Tibial nerve (tissue), 4 donors: ENCODE results near the gene C1orf159.

Source experiments
- CTCF ChIP-seq, 5 experiments: fragments of 200-600 bp in 3 of 5; fragments of 450-650 bp in 2 of 5; sonication (generic) in 3 of 5; IDR thresholded peaks; one replicate each; pipeline ENCODE4 v1.5.1; 2016 to 2019; ENCODE audit warnings: antibody characterized with exemption in 5 of 5, mild to moderate bottlenecking in 3 of 5, moderate library complexity in 2 of 5
- EP300 ChIP-seq, 2 donors: sonication (generic); formaldehyde crosslinking; IDR thresholded peaks; one replicate each; pipeline ENCODE4 v1.6.1; 2017; ENCODE audit warnings: antibody characterized with exemption in 2 of 2, mild to moderate bottlenecking in 1 of 2
- POLR2A ChIP-seq, 2 donors: fragments of 450-650 bp; IDR thresholded peaks; one replicate each; pipeline ENCODE4 v1.6.1; 2017; ENCODE audit warnings: antibody characterized with exemption in 2 of 2, mild to moderate bottlenecking in 2 of 2, moderate library complexity in 2 of 2

GRCh38 chr1:1043921-1044320 is 72.0 kb downstream of the C1orf159 start:
- no peak for TF ChIP-seq CTCF (IDR thresholded peaks at IDR 0.05)
- TF ChIP-seq POLR2A (IDR thresholded peaks at IDR 0.05) = no peak
- no peak for TF ChIP-seq EP300 (IDR thresholded peaks at IDR 0.05)
